H1 (cell line): ENCODE data around the gene RAD18. TPM values are rescaled to one million over a fixed set of nuclear protein-coding genes. Genes with fewer than 3 reads are reported as not detected.

Experiments used
- CTCF ChIA-PET: fragments of 300-600 bp; sonication (Branson Sonifier 250); formaldehyde crosslinking; loops from one replicate; lab custom pipeline; 2021; ENCODE audit not compliant: partially characterized antibody; lab: Charles Lee
- POLR2A ChIA-PET: fragments of 300-600 bp; sonication (Branson Sonifier 250); formaldehyde crosslinking; loops from one replicate; lab custom pipeline; 2021; ENCODE audit warnings: inconsistent platforms; ENCODE audit not compliant: partially characterized antibody; lab: Charles Lee
- DNase-seq, 2 experiments: peaks; one replicate each; pipeline versions ENCODE4 v3.0.0 to v3.0.0-alpha.2; 2010 to 2022; ENCODE audit warnings: low spot score in 2 of 2, low read depth in 1 of 2, mixed read lengths in 1 of 2
- FAIRE-seq: peaks from 2 replicates; lab custom pipeline; 2011; peaks lifted over from hg19 to GRCh38; lab: Jason Lieb, UNC
- H2AFZ ChIP-seq: 2 replicates; pipeline ENCODE4 v1.8.1; 2012; ENCODE audit warnings: low read length, inconsistent platforms
- H2AK5ac ChIP-seq: 2 replicates; pipeline ENCODE4 v1.6.1; 2013; ENCODE audit warnings: low read depth, low read length
- H2BK120ac ChIP-seq: replicated peaks from 2 replicates; pipeline ENCODE3; 2013; ENCODE audit warnings: low read depth, low read length, inconsistent platforms
- H2BK12ac ChIP-seq: 2 replicates; pipeline ENCODE4 v1.6.1; 2013; ENCODE audit warnings: low read depth, low read length
- H2BK15ac ChIP-seq: 2 replicates; pipeline ENCODE4 v1.6.1; 2013; ENCODE audit warnings: low read length
- H2BK20ac ChIP-seq: 2 replicates; pipeline ENCODE4 v1.6.1; 2013; ENCODE audit warnings: low read length
- H2BK5ac ChIP-seq: 2 replicates; pipeline ENCODE4 v1.6.1; 2013; ENCODE audit warnings: low read depth, low read length
- H3K14ac ChIP-seq: 2 replicates; pipeline ENCODE4 v1.6.1; 2013; ENCODE audit warnings: inconsistent platforms; ENCODE audit not compliant: insufficient read length
- H3K18ac ChIP-seq: 2 replicates; pipeline ENCODE4 v1.6.1; 2013; ENCODE audit warnings: low read length; ENCODE audit errors: extremely low read depth
- H3K23ac ChIP-seq: 2 replicates; pipeline ENCODE4 v1.6.1; 2013; ENCODE audit warnings: inconsistent platforms; ENCODE audit not compliant: insufficient read length
- H3K23me2 ChIP-seq: 2 replicates; pipeline ENCODE4 v1.6.1; 2013; ENCODE audit warnings: low read depth, low read length
- H3K27ac ChIP-seq: 2 replicates; pipeline ENCODE4 v1.6.1; 2011; ENCODE audit warnings: low read depth, low read length, inconsistent platforms
- H3K27me3 ChIP-seq, 4 experiments: replicated peaks in 1 of 4; 1 replicate in 1 of 4; 2 replicates in 3 of 4; pipeline versions ENCODE4 v1.6.1 to v1.8.1; 2011 to 2013; ENCODE audit warnings: low read length in 3 of 4, mild to moderate bottlenecking in 3 of 4, inconsistent platforms in 2 of 4, mixed read lengths in 2 of 4, moderate library complexity in 1 of 4; ENCODE audit not compliant: control insufficient read depth in 3 of 4, insufficient read depth in 3 of 4; ENCODE audit errors: extremely low read depth in 1 of 4
- H3K36me3 ChIP-seq, 4 experiments: 2 replicates each; pipeline versions ENCODE4 v1.6.1 to v1.8.1; 2011 to 2013; ENCODE audit warnings: mild to moderate bottlenecking in 4 of 4, low read length in 3 of 4, moderate library complexity in 2 of 4, control low read depth in 1 of 4, inconsistent platforms in 1 of 4; ENCODE audit not compliant: insufficient read depth in 4 of 4, control insufficient read depth in 2 of 4
- H3K4ac ChIP-seq: replicated peaks from 2 replicates; pipeline ENCODE3; 2013; ENCODE audit warnings: low read length, low read depth, mixed read lengths, inconsistent platforms; ENCODE audit not compliant: insufficient read length
- H3K4me1 ChIP-seq, 4 experiments: replicated peaks in 1 of 4; 1 replicate in 1 of 4; 2 replicates in 3 of 4; pipeline versions ENCODE4 v1.6.1 to v1.8.1; 2011 to 2013; ENCODE audit warnings: low read length in 3 of 4, inconsistent platforms in 2 of 4, mixed read lengths in 1 of 4; ENCODE audit not compliant: insufficient read depth in 4 of 4, control insufficient read depth in 3 of 4
- H3K4me2 ChIP-seq, 2 experiments: 2 replicates each; pipeline versions ENCODE4 v1.6.1 to v1.8.1; 2011 to 2013; ENCODE audit warnings: low read depth in 2 of 2, low read length in 2 of 2, control low read depth in 1 of 2, inconsistent platforms in 1 of 2, mild to moderate bottlenecking in 1 of 2; ENCODE audit not compliant: insufficient read depth in 1 of 2
- H3K4me3 ChIP-seq, 4 experiments: fragments of 200-600, 300-600 bp in 1 of 4; sonication (generic), shearing (Covaris generic), sonication (Bioruptor Twin) in 1 of 4; 2 replicates each; pipeline versions ENCODE4 v1.5.1 to v1.8.1; 2011 to 2016; ENCODE audit warnings: low read length in 4 of 4, low read depth in 3 of 4, control low read depth in 2 of 4, inconsistent platforms in 2 of 4, mild to moderate bottlenecking in 2 of 4, mixed read lengths in 1 of 4, moderate library complexity in 1 of 4; ENCODE audit not compliant: insufficient read depth in 2 of 4; ENCODE audit errors: extremely low read depth in 1 of 4
- H3K56ac ChIP-seq: replicated peaks from 2 replicates; pipeline ENCODE3; 2013; ENCODE audit warnings: low read depth, mild to moderate bottlenecking, mixed read lengths, low read length, inconsistent platforms; ENCODE audit not compliant: insufficient read length
- H3K79me1 ChIP-seq: 2 replicates; pipeline ENCODE4 v1.6.1; 2013; ENCODE audit warnings: low read depth, low read length, control low read depth
- H3K79me2 ChIP-seq, 2 experiments: 2 replicates each; pipeline versions ENCODE4 v1.6.1 to v1.8.1; 2012 to 2013; ENCODE audit warnings: low read length in 2 of 2, mild to moderate bottlenecking in 2 of 2, inconsistent platforms in 1 of 2; ENCODE audit not compliant: insufficient read depth in 2 of 2, control insufficient read depth in 1 of 2
- H3K9ac ChIP-seq, 4 experiments: replicated peaks in 1 of 4; 1 replicate in 1 of 4; 2 replicates in 3 of 4; pipeline versions ENCODE4 v1.6.1 to v1.8.1; 2011 to 2013; ENCODE audit warnings: low read depth in 3 of 4, low read length in 3 of 4, control low read depth in 2 of 4, mild to moderate bottlenecking in 2 of 4, moderate library complexity in 2 of 4, inconsistent platforms in 1 of 4; ENCODE audit errors: extremely low read depth in 1 of 4
- H3K9me3 ChIP-seq, 2 experiments: 2 replicates each; pipeline versions ENCODE4 v1.6.1 to v1.8.1; 2012 to 2013; ENCODE audit warnings: mild to moderate bottlenecking in 2 of 2, moderate library complexity in 2 of 2, control low read depth in 1 of 2, inconsistent platforms in 1 of 2, low read depth in 1 of 2, low read length in 1 of 2, mixed read lengths in 1 of 2; ENCODE audit not compliant: insufficient read depth in 2 of 2
- H4K20me1 ChIP-seq, 2 experiments: replicated peaks in 1 of 2; 2 replicates each; pipeline versions ENCODE3 to v1.8.1; 2011 to 2013; ENCODE audit warnings: inconsistent platforms in 2 of 2, low read length in 2 of 2, mild to moderate bottlenecking in 1 of 2; ENCODE audit not compliant: insufficient read depth in 2 of 2, control insufficient read depth in 1 of 2
- H4K5ac ChIP-seq: 2 replicates; pipeline ENCODE4 v1.6.1; 2013; ENCODE audit warnings: low read length, low read depth, mixed read lengths, inconsistent platforms; ENCODE audit not compliant: insufficient read length
- H4K8ac ChIP-seq: 2 replicates; pipeline ENCODE4 v1.8.0; 2013; ENCODE audit warnings: mild to moderate bottlenecking, moderate library complexity, low read length, inconsistent platforms; ENCODE audit not compliant: insufficient read depth; ENCODE audit errors: extremely low read depth
- H4K91ac ChIP-seq: replicated peaks from 2 replicates; pipeline ENCODE3; 2013; ENCODE audit warnings: low read length, mixed read lengths, inconsistent platforms; ENCODE audit not compliant: insufficient read length
- JUND ChIP-seq: IDR thresholded peaks from 2 replicates; pipeline ENCODE4 v1.6.1; 2011; ENCODE audit warnings: mild to moderate bottlenecking, improper control_type of control experiment, low read length
- KDM5A ChIP-seq: fragments of 200-600 bp; IDR thresholded peaks from 2 replicates; pipeline ENCODE4 v1.7.1; 2012; ENCODE audit warnings: mild to moderate bottlenecking, low read length, inconsistent platforms, mixed read lengths
- MAFK ChIP-seq: IDR thresholded peaks from 2 replicates; pipeline ENCODE4 v1.6.1; 2012; ENCODE audit warnings: low read depth, mild to moderate bottlenecking, improper control_type of control experiment, low read length
- POLR2A ChIP-seq, 2 experiments: IDR thresholded peaks; 1 replicate in 1 of 2; 2 replicates in 1 of 2; pipeline ENCODE4 v1.6.1; 2011; ENCODE audit warnings: low read depth in 2 of 2, low read length in 2 of 2, mild to moderate bottlenecking in 2 of 2; ENCODE audit errors: control extremely low read depth in 1 of 2
- RBBP5 ChIP-seq: IDR thresholded peaks from 2 replicates; pipeline ENCODE4 v1.7.1; 2012; ENCODE audit warnings: low read depth, mild to moderate bottlenecking, inconsistent platforms, low read length, moderate library complexity, borderline replicate concordance
- SP2 ChIP-seq: IDR thresholded peaks from 2 replicates; pipeline ENCODE4 v1.6.1; 2012; ENCODE audit warnings: mild to moderate bottlenecking, low read length, inconsistent platforms
- SP4 ChIP-seq: IDR thresholded peaks from 2 replicates; pipeline ENCODE4 v1.6.1; 2012; ENCODE audit warnings: low read length, inconsistent platforms
- SRF ChIP-seq: IDR thresholded peaks from 2 replicates; pipeline ENCODE4 v1.6.1; 2011; ENCODE audit warnings: mild to moderate bottlenecking, low read depth, low read length, moderate library complexity
- TAF7 ChIP-seq: optimal IDR thresholded peaks from 2 replicates; pipeline ENCODE3; 2011; ENCODE audit warnings: low read depth, mild to moderate bottlenecking, inconsistent platforms, low read length, moderate library complexity, borderline replicate concordance
- TBP ChIP-seq: IDR thresholded peaks from 2 replicates; pipeline ENCODE4 v1.6.1; 2011; ENCODE audit warnings: low read depth, low read length, improper control_type of control experiment
- WGBS, 2 experiments: shearing (Covaris generic) in 1 of 2; methylation state at CpG; one replicate each; pipeline versions ENCODE4 v1.1.6 to v1.1.7; 2013 to 2015; ENCODE audit warnings: low lambda C conversion rate in 2 of 2, mixed read lengths in 2 of 2, inconsistent platforms in 1 of 2, low coverage in 1 of 2, missing lambda C conversion rate in 1 of 2; ENCODE audit not compliant: insufficient replicate concordance in 2 of 2, insufficient coverage in 1 of 2, insufficient read length in 1 of 2; ENCODE audit errors: extremely low coverage in 1 of 2, missing lambda C conversion rate in 1 of 2; 5-methylcytosine and 5-hydroxymethylcytosine counted together
- polyA plus RNA-seq, 7 experiments: library from polyadenylated mRNA; depleted of rRNA in 3 of 7; stranded (reverse) in 5 of 7; unstranded in 2 of 7; fragments of >200 nt in 5 of 7; fragments of 200-250 nt in 2 of 7; gene quantifications; 1 replicate in 5 of 7; 2 replicates in 1 of 7; 4 replicates in 1 of 7; pipeline versions ENCODE4 v1.2.1 to v1.2.3, GENCODE V29; 2011 to 2013; ENCODE audit warnings: missing spikeins in 2 of 7, mixed read lengths in 2 of 7
- total RNA-seq: library from RNA; stranded (reverse); fragmentation: NEBNext Ultra II Directional; extraction: Animal tissue kit (Norgen Biotek cat#: 25700); gene quantifications from 2 replicates; pipeline ENCODE4 v1.2.1, GENCODE V29; 2021
- TF ChIP-seq, protein P1 (sequence below), 3 experiments: IDR thresholded peaks; 1 replicate in 2 of 3; 2 replicates in 1 of 3; pipeline versions ENCODE4 v1.5.1 to v1.6.1; 2011; ENCODE audit warnings: low read length in 3 of 3, mild to moderate bottlenecking in 3 of 3, inconsistent platforms in 2 of 3, low read depth in 1 of 3, moderate library complexity in 1 of 3; ENCODE audit not compliant: insufficient read depth in 1 of 3; ENCODE audit errors: control extremely low read depth in 1 of 3
- TF ChIP-seq, protein P2 (sequence below): IDR thresholded peaks from 2 replicates; pipeline ENCODE4 v1.6.1; 2012; ENCODE audit warnings: inconsistent platforms

RAD18 gene
- total and polyA plus RNA-seq, 2 of the 8 experiments (the other 6 are each of a cell fraction or from before 2014, with no cell fraction given), result 13.0 to 23.2 TPM

DNA sequence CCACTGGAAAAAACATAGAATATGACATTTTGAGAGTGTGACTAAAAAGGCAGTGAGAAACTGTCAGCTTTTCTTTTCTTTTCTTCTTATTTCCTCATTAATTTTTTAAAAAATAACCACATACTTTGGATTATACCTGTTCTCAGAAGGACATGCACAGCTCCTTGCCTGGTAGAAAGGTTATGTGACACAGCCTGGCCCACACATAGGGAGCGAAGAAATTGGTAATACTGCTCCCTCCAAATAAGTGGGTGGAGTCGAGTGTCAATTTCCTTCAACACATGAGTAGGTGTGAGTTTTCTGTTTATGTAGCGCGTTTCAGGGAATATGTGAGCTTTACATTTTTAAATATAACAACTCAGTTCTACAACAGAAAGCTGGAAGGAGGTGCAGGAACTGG is 28.9 kb upstream of the RAD18 start:
- Histone ChIP-seq H2BK12ac (no peak overlapping the region), H3K27ac (no peak overlapping the region), H2BK120ac (no peak overlapping the region), H2BK20ac (no peak overlapping the region), H2BK15ac (no peak overlapping the region), H4K20me1 (no peaks in the 10 kb centered on the region), H2BK5ac (no peak overlapping the region), H3K36me3 (no peaks in the 10 kb centered on the region), H2AFZ (no peak overlapping the region), H3K79me1 (no peaks in the 10 kb centered on the region; the same call in 1 of the 2 replicates), H3K9me3 (no peaks in the 10 kb centered on the region; a peak in 1 of 4 replicates), H4K8ac (no peak overlapping the region), H3K79me2 (no peaks in the 10 kb centered on the region), H3K4ac (no peak overlapping the region), H3K14ac (no peak overlapping the region), H3K23me2 (no peaks in the 10 kb centered on the region), H4K91ac (no peak overlapping the region), H3K9ac (no peak overlapping the region), H3K4me3 (no peak overlapping the region), H3K4me2 (no peak overlapping the region), H3K23ac (no peak overlapping the region), H4K5ac (no peak overlapping the region), H3K56ac (no peak overlapping the region), H2AK5ac (no peak overlapping the region), H3K27me3 (no peaks in the 10 kb centered on the region), H3K4me1 (peaks cover 0 to 8% (median 5%) of the 10 kb centered on the region in 4 experiments; a peak in 6 of 7 replicates), H3K18ac (no peak overlapping the region)
- FAIRE-seq, result no peak
- ChIA-PET CTCF (interaction anchor here (0.7 to 13.2 kb wide), 9 partner anchors 14 to 309 kb away, joined by 3 to 200 read pairs (median 5); partner anchors contain the start of gene SRGAP3), POLR2A (no interaction called here)
- WGBS, 2 experiments, result 97% methylated on average over 4 of the region's 4 CpGs; no CpG with 5 or more reads in 1 of the 2 experiments
- no peak for DNase-seq
- TF ChIP-seq, protein P1, sequence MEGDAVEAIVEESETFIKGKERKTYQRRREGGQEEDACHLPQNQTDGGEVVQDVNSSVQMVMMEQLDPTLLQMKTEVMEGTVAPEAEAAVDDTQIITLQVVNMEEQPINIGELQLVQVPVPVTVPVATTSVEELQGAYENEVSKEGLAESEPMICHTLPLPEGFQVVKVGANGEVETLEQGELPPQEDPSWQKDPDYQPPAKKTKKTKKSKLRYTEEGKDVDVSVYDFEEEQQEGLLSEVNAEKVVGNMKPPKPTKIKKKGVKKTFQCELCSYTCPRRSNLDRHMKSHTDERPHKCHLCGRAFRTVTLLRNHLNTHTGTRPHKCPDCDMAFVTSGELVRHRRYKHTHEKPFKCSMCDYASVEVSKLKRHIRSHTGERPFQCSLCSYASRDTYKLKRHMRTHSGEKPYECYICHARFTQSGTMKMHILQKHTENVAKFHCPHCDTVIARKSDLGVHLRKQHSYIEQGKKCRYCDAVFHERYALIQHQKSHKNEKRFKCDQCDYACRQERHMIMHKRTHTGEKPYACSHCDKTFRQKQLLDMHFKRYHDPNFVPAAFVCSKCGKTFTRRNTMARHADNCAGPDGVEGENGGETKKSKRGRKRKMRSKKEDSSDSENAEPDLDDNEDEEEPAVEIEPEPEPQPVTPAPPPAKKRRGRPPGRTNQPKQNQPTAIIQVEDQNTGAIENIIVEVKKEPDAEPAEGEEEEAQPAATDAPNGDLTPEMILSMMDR (IDR thresholded peaks at IDR 0.05; ENCODE audit: control extremely low read depth in 1 of 3, insufficient read depth in 1 of 3, low read depth in 1 of 3, low read length in 3 of 3), result no peak
- TF ChIP-seq, protein P2, sequence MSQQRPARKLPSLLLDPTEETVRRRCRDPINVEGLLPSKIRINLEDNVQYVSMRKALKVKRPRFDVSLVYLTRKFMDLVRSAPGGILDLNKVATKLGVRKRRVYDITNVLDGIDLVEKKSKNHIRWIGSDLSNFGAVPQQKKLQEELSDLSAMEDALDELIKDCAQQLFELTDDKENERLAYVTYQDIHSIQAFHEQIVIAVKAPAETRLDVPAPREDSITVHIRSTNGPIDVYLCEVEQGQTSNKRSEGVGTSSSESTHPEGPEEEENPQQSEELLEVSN, result no peak
- no peak for TF ChIP-seq KDM5A
- TF ChIP-seq POLR2A (IDR thresholded peaks at IDR 0.05; ENCODE audit: control extremely low read depth in 1 of 2, low read depth in 2 of 2, low read length in 2 of 2), result no peak
- TF ChIP-seq SRF, result no peak
- no peak for TF ChIP-seq SP4
- no peak for TF ChIP-seq TAF7
- TF ChIP-seq RBBP5, result no peak
- no peak for TF ChIP-seq JUND
- TF ChIP-seq MAFK, result no peak
- no peak for TF ChIP-seq TBP
- TF ChIP-seq SP2, result no peak
